ENCODE results near the gene KRTAP12-3. TPM values are rescaled to one million over a fixed set of nuclear protein-coding genes. Genes with fewer than 3 reads are reported as not detected.
"Not testable (repeated sequence)": the region's sequence is repeated elsewhere in the genome, so short reads cannot be mapped to it uniquely, and the experiment has no call there.

The KRTAP12-3 gene
- polyA plus RNA-seq (ENCODE audit: insufficient read length) = not detected
- long read RNA-seq, donor 1 = 0 reads
- long read RNA-seq, donor 2 = 0 reads
- long read RNA-seq, donor 3 = 0 reads
- long read RNA-seq, donor 4 = 0 reads
- long read RNA-seq, donor 5 = 0 reads
- long read RNA-seq, donor 6 = 0 reads
- long read RNA-seq, donor 7 = 0 reads
- long read RNA-seq, donor 8 = 0 reads

GRCh38 chr21:44657635-44658540 lies at the start of gene KRTAP12-3:
Gene KRTAP12-3, plus strand, starts transcription at chr21:44657932. Its CDS starts 48 bp downstream, at chr21:44657980.
- no peak for DNase-seq

- DNase-seq = no peak
These were observed 48.5 kb upstream of the KRTAP12-3 start for GRCh38 chr21:44609193-44609592.

GRCh38 chr21:44610157-44610843 lies 47.4 kb upstream of the KRTAP12-3 start:
- not testable (repeated sequence) for DNase-seq

- DNase-seq = no peak
These were observed 46.2 kb upstream of the KRTAP12-3 start for GRCh38 chr21:44611551-44611950.

GRCh38 chr21:44612029-44612486 lies 45.7 kb upstream of the KRTAP12-3 start, which contains the start of gene KRTAP10-8:
Gene KRTAP10-8, plus strand, starts transcription at chr21:44612079. Its CDS starts 22 bp downstream, at chr21:44612101.
- no peak for DNase-seq

- no peak for DNase-seq
These were observed 45.0 kb upstream of the KRTAP12-3 start for GRCh38 chr21:44612669-44613229.

- DNase-seq = no peak
These were observed 44.2 kb upstream of the KRTAP12-3 start for GRCh38 chr21:44613386-44614155.

GRCh38 chr21:44614161-44614631 lies 43.5 kb upstream of the KRTAP12-3 start:
- no peak for DNase-seq

GRCh38 chr21:44614961-44615391 lies 42.8 kb upstream of the KRTAP12-3 start:
- no peak for DNase-seq

GRCh38 chr21:44615466-44615865 lies 42.3 kb upstream of the KRTAP12-3 start:
- DNase-seq = no peak

GRCh38 chr21:44615911-44616590 lies 41.7 kb upstream of the KRTAP12-3 start:
- DNase-seq = no peak

GRCh38 chr21:44616591-44616926 lies 41.2 kb upstream of the KRTAP12-3 start:
- no peak for DNase-seq

GRCh38 chr21:44617071-44617501 lies 40.6 kb upstream of the KRTAP12-3 start:
- DNase-seq = no peak

GRCh38 chr21:44618504-44618903 lies 39.2 kb upstream of the KRTAP12-3 start:
- DNase-seq = no peak

- no peak for DNase-seq
These were observed 38.8 kb upstream of the KRTAP12-3 start for GRCh38 chr21:44618909-44619308.

GRCh38 chr21:44619886-44620285 lies 37.8 kb upstream of the KRTAP12-3 start:
- no peak for DNase-seq

- DNase-seq = no peak
These were observed 34.2 kb upstream of the KRTAP12-3 start for GRCh38 chr21:44623575-44623974.

GRCh38 chr21:44625756-44626155 lies 32.0 kb upstream of the KRTAP12-3 start:
- DNase-seq = no peak

- no peak for DNase-seq
These were observed 31.5 kb upstream of the KRTAP12-3 start for GRCh38 chr21:44626262-44626661.

GRCh38 chr21:44626673-44627143 lies 31.0 kb upstream of the KRTAP12-3 start, which contains the start of gene KRTAP10-9:
Gene KRTAP10-9, plus strand, starts transcription at chr21:44627093. Its CDS starts 79 bp downstream, at chr21:44627172.
- DNase-seq = no peak
